WTC11 (cell line): Measurements from ENCODE around the gene TEX14. TPM values are rescaled to one million over a fixed set of nuclear protein-coding genes. Genes with fewer than 3 reads are reported as not detected.

Source experiments
- ATAC-seq: fragments of 200-7000 bp; cut with Tn5 transposase; 2 replicates; pipeline ENCODE4 v1.10.0; 2021; ENCODE audit warnings: mild to moderate bottlenecking, moderate library complexity
- CTCF ChIA-PET: fragments of 300-600 bp; sonication (Branson Sonifier 250); formaldehyde crosslinking; loops from one replicate; lab custom pipeline; 2021; ENCODE audit warnings: antibody characterized with exemption; lab: Charles Lee
- POLR2A ChIA-PET: fragments of 350-600 bp; sonication (Branson Sonifier 250); formaldehyde crosslinking; loops from one replicate; lab custom pipeline; 2021; ENCODE audit warnings: antibody characterized with exemption; lab: Charles Lee
- DNase-seq: peaks from one replicate; pipeline ENCODE4 v3.0.0; 2021; ENCODE audit warnings: low spot score
- H3K27ac Mint-ChIP-seq: 2 replicates; pipeline ENCODE4 v1.8.0; 2021; ENCODE audit warnings: mixed read lengths
- H3K27me3 Mint-ChIP-seq: 2 replicates; pipeline ENCODE4 v1.8.0; 2021; ENCODE audit warnings: low read depth, mild to moderate bottlenecking, moderate library complexity, mixed read lengths
- H3K36me3 Mint-ChIP-seq: 2 replicates; pipeline ENCODE4 v1.8.0; 2021; ENCODE audit warnings: mixed read lengths
- H3K4me1 Mint-ChIP-seq: 2 replicates; pipeline ENCODE4 v1.8.0; 2022; ENCODE audit warnings: mixed read lengths
- H3K4me3 Mint-ChIP-seq: 2 replicates; pipeline ENCODE4 v1.8.0; 2021; ENCODE audit warnings: mild to moderate bottlenecking, moderate library complexity, mixed read lengths
- H3K9me3 Mint-ChIP-seq: 2 replicates; pipeline ENCODE4 v1.8.0; 2021; ENCODE audit warnings: mixed read lengths
- CBFB ChIP-seq: sonication (generic); formaldehyde crosslinking; IDR thresholded peaks from 2 replicates; pipeline ENCODE4 v1.8.1; 2022; ENCODE audit warnings: mild to moderate bottlenecking, low read depth, missing genetic modification reagents
- FOXK1 ChIP-seq: sonication (generic); formaldehyde crosslinking; IDR thresholded peaks from 2 replicates; pipeline ENCODE4 v1.8.0; 2022; ENCODE audit warnings: mild to moderate bottlenecking, moderate library complexity, missing genetic modification reagents
- NFE2L1 ChIP-seq: sonication (generic); formaldehyde crosslinking; IDR thresholded peaks from 2 replicates; pipeline ENCODE4 v1.8.1; 2023; ENCODE audit warnings: missing genetic modification reagents
- NFYB ChIP-seq: sonication (generic); formaldehyde crosslinking; conservative IDR thresholded peaks from 2 replicates; pipeline ENCODE4 v1.8.0; 2022; ENCODE audit warnings: low read depth, missing genetic modification reagents
- NR1H2 ChIP-seq: sonication (generic); formaldehyde crosslinking; IDR thresholded peaks from 2 replicates; pipeline ENCODE4 v1.9.0; 2021; ENCODE audit warnings: mild to moderate bottlenecking, moderate library complexity, missing genetic modification reagents
- OVOL2 ChIP-seq: fragments of 250-450 bp; sonication (Bioruptor Pico); IDR thresholded peaks from 2 replicates; pipeline ENCODE4 v1.9.0; 2021; ENCODE audit warnings: mild to moderate bottlenecking, borderline replicate concordance
- PRRX2 ChIP-seq: fragments of 250-450 bp; sonication (Bioruptor Pico); IDR thresholded peaks from 2 replicates; pipeline ENCODE4 v1.8.0; 2021; ENCODE audit warnings: mild to moderate bottlenecking
- RELA ChIP-seq: sonication (generic); formaldehyde crosslinking; IDR thresholded peaks from 2 replicates; pipeline ENCODE4 v1.8.1; 2022; ENCODE audit warnings: missing genetic modification reagents, mild to moderate bottlenecking, borderline replicate concordance
- SMAD4 ChIP-seq: sonication (generic); formaldehyde crosslinking; IDR thresholded peaks from 2 replicates; pipeline ENCODE4 v1.8.0; 2022; ENCODE audit warnings: mild to moderate bottlenecking, missing genetic modification reagents
- SOX15 ChIP-seq: fragments of 250-450 bp; sonication (Bioruptor Pico); IDR thresholded peaks from 2 replicates; pipeline ENCODE4 v1.9.0; 2021; ENCODE audit warnings: mild to moderate bottlenecking
- TP53 ChIP-seq: sonication (generic); formaldehyde crosslinking; IDR thresholded peaks from 2 replicates; pipeline ENCODE4 v1.8.1; 2023; ENCODE audit warnings: mild to moderate bottlenecking, missing genetic modification reagents
- ZNF138 ChIP-seq: sonication (generic); formaldehyde crosslinking; conservative IDR thresholded peaks from 2 replicates; pipeline ENCODE4 v1.8.1; 2022; ENCODE audit warnings: mild to moderate bottlenecking, moderate library complexity, missing genetic modification reagents
- ZNF396 ChIP-seq: fragments of 250-450 bp; sonication (Bioruptor Pico); IDR thresholded peaks from 2 replicates; pipeline ENCODE4 v1.8.0; 2021; ENCODE audit warnings: mild to moderate bottlenecking, moderate library complexity, borderline replicate concordance
- ZNF423 ChIP-seq: fragments of 250-450 bp; sonication (Bioruptor Pico); IDR thresholded peaks from 2 replicates; pipeline ENCODE4 v2.1.2; 2022; ENCODE audit warnings: mild to moderate bottlenecking, moderate library complexity
- ZNF671 ChIP-seq: fragments of 250-450 bp; sonication (Bioruptor Pico); IDR thresholded peaks from 2 replicates; pipeline ENCODE4 v1.8.0; 2021; ENCODE audit warnings: mild to moderate bottlenecking
- total RNA-seq: library from RNA; stranded (reverse); gene quantifications from 3 replicates; pipeline ENCODE4 v1.2.3, GENCODE V29; 2021
- TF ChIP-seq, protein P1 (sequence below): fragments of 250-450 bp; sonication (Bioruptor Pico); IDR thresholded peaks from 2 replicates; pipeline ENCODE4 v1.9.0; 2021; ENCODE audit warnings: moderate library complexity, mild to moderate bottlenecking, inconsistent platforms, borderline replicate concordance
- TF ChIP-seq, protein P2 (sequence below): sonication (generic); formaldehyde crosslinking; IDR thresholded peaks from 2 replicates; pipeline ENCODE4 v1.8.1; 2022; ENCODE audit warnings: missing genetic modification reagents, borderline replicate concordance
- TF ChIP-seq, protein P3 (sequence below): sonication (generic); formaldehyde crosslinking; IDR thresholded peaks from 2 replicates; pipeline ENCODE4 v1.8.0; 2023; ENCODE audit warnings: mild to moderate bottlenecking, missing genetic modification reagents
- TF ChIP-seq, protein P4 (sequence below): sonication (generic); formaldehyde crosslinking; IDR thresholded peaks from 2 replicates; pipeline ENCODE4 v1.8.1; 2023; ENCODE audit warnings: mild to moderate bottlenecking, moderate library complexity, missing genetic modification reagents
- TF ChIP-seq, protein P5 (sequence below): sonication (generic); formaldehyde crosslinking; conservative IDR thresholded peaks from 2 replicates; pipeline ENCODE4 v1.8.1; 2022; ENCODE audit warnings: mild to moderate bottlenecking, missing genetic modification reagents
- TF ChIP-seq, protein P6 (sequence below): fragments of 250-450 bp; sonication (Bioruptor Pico); conservative IDR thresholded peaks from 2 replicates; pipeline ENCODE4 v1.9.0; 2021; ENCODE audit warnings: mild to moderate bottlenecking
- TF ChIP-seq, protein P7 (sequence below): fragments of 250-450 bp; sonication (Bioruptor Pico); IDR thresholded peaks from 2 replicates; pipeline ENCODE4 v1.9.0; 2021; ENCODE audit warnings: mild to moderate bottlenecking

TEX14 gene
- total RNA-seq, 1 experiment from 2014 or later = 1.4 TPM

DNA sequence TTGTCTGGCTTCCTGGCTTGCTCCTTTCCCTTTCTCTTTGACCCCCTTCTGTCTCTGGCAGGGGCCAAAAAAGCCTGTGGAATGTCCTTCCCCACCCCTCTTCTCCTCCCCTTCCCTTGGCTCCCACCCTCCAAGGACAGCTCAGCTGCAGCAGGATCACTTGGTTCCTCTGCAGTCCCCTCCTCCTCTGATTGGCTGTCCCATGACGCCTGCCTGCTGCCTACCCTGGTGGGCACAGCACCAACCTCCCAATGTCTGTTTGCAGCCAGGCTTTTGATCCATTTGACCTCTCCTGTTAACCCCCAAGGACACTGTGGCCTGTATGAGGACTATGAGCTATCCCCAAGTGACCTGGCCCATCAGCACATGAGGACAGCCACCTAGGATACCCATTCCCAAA is 162.6 kb downstream of the TEX14 start (continued):
- TF ChIP-seq PRRX2 (CRISPR knock-in tag) = no peak
- TF ChIP-seq FOXK1 = no peak
- TF ChIP-seq NR1H2 (CRISPR knock-in tag) = no peak
- TF ChIP-seq NFYB (CRISPR knock-in tag) = no peak
- TF ChIP-seq CBFB (CRISPR knock-in tag) = no peak
- TF ChIP-seq, protein P1, sequence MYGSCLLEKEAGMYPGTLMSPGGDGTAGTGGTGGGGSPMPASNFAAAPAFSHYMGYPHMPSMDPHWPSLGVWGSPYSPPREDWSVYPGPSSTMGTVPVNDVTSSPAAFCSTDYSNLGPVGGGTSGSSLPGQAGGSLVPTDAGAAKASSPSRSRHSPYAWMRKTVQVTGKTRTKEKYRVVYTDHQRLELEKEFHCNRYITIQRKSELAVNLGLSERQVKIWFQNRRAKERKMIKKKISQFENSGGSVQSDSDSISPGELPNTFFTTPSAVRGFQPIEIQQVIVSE (CRISPR knock-in tag) = no peak
- TF ChIP-seq, protein P2, sequence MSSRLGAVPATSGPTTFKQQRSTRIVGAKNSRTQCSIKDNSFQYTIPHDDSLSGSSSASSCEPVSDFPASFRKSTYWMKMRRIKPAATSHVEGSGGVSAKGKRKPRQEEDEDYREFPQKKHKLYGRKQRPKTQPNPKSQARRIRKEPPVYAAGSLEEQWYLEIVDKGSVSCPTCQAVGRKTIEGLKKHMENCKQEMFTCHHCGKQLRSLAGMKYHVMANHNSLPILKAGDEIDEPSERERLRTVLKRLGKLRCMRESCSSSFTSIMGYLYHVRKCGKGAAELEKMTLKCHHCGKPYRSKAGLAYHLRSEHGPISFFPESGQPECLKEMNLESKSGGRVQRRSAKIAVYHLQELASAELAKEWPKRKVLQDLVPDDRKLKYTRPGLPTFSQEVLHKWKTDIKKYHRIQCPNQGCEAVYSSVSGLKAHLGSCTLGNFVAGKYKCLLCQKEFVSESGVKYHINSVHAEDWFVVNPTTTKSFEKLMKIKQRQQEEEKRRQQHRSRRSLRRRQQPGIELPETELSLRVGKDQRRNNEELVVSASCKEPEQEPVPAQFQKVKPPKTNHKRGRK (CRISPR knock-in tag) = no peak
- TF ChIP-seq ZNF671 (CRISPR knock-in tag) = no peak
- TF ChIP-seq NFE2L1 (CRISPR knock-in tag) = no peak
- no peak for TF ChIP-seq ZNF423 (CRISPR knock-in tag)

DNA sequence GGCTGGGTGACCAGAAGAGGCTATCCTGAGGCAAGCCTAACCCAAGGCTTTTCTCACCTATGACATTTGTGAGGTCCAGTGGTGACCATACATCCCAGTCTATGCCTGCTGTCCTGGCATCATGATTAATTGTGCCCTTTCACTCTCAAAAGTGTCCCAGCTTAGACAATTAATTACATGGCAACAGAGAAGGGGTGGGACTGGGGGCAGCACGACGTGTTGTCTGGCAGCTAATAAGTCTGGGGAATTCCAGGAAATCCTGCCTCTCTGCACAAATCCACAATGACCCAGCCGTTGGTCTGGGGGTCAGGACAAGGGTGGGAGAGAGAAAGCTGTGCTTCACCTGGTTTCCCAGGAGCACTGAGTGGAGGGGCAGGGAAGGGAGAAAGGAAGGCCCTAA is 163.4 kb downstream of the TEX14 start:
- H3K27me3 Mint-ChIP-seq = peaks cover 28% of the 10 kb centered on the region
- ChIA-PET POLR2A (interaction anchor here (0.5 kb wide), 1 partner anchor 1261 kb away, joined by 4 read pairs; no protein-coding TSS in a partner anchor), CTCF (interaction anchor here (1.1 to 6.5 kb wide), 4 partner anchors 8 to 13 kb away, joined by 3 to 42 read pairs (median 16); no protein-coding TSS in a partner anchor)
- H3K9me3 Mint-ChIP-seq = no peaks in the 10 kb centered on the region
- DNase-seq (no peak), ATAC-seq (no peak)
- no peak overlapping the region for H3K27ac Mint-ChIP-seq
- H3K4me3 Mint-ChIP-seq = no peak overlapping the region
- no peaks in the 10 kb centered on the region for H3K36me3 Mint-ChIP-seq
- H3K4me1 Mint-ChIP-seq = peaks cover 47% of the 10 kb centered on the region
- TF ChIP-seq, protein P3, sequence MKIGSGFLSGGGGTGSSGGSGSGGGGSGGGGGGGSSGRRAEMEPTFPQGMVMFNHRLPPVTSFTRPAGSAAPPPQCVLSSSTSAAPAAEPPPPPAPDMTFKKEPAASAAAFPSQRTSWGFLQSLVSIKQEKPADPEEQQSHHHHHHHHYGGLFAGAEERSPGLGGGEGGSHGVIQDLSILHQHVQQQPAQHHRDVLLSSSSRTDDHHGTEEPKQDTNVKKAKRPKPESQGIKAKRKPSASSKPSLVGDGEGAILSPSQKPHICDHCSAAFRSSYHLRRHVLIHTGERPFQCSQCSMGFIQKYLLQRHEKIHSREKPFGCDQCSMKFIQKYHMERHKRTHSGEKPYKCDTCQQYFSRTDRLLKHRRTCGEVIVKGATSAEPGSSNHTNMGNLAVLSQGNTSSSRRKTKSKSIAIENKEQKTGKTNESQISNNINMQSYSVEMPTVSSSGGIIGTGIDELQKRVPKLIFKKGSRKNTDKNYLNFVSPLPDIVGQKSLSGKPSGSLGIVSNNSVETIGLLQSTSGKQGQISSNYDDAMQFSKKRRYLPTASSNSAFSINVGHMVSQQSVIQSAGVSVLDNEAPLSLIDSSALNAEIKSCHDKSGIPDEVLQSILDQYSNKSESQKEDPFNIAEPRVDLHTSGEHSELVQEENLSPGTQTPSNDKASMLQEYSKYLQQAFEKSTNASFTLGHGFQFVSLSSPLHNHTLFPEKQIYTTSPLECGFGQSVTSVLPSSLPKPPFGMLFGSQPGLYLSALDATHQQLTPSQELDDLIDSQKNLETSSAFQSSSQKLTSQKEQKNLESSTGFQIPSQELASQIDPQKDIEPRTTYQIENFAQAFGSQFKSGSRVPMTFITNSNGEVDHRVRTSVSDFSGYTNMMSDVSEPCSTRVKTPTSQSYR (CRISPR knock-in tag) = no peak
- TF ChIP-seq SMAD4 (CRISPR knock-in tag) (no peak), ZNF138 (CRISPR knock-in tag) (no peak), OVOL2 (CRISPR knock-in tag) (no peak), SOX15 (CRISPR knock-in tag) (no peak), ZNF423 (CRISPR knock-in tag) (no peak), ZNF671 (CRISPR knock-in tag) (no peak), FOXK1 (no peak), ZNF396 (CRISPR knock-in tag) (no peak), TP53 (no peak), RELA (no peak)
- TF ChIP-seq, protein P4, sequence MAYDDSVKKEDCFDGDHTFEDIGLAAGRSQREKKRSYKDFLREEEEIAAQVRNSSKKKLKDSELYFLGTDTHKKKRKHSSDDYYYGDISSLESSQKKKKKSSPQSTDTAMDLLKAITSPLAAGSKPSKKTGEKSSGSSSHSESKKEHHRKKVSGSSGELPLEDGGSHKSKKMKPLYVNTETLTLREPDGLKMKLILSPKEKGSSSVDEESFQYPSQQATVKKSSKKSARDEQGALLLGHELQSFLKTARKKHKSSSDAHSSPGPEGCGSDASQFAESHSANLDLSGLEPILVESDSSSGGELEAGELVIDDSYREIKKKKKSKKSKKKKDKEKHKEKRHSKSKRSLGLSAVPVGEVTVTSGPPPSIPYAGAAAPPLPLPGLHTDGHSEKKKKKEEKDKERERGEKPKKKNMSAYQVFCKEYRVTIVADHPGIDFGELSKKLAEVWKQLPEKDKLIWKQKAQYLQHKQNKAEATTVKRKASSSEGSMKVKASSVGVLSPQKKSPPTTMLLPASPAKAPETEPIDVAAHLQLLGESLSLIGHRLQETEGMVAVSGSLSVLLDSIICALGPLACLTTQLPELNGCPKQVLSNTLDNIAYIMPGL = no peak
- TF ChIP-seq, protein P5, sequence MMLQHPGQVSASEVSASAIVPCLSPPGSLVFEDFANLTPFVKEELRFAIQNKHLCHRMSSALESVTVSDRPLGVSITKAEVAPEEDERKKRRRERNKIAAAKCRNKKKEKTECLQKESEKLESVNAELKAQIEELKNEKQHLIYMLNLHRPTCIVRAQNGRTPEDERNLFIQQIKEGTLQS = no peak
- TF ChIP-seq, protein P6, sequence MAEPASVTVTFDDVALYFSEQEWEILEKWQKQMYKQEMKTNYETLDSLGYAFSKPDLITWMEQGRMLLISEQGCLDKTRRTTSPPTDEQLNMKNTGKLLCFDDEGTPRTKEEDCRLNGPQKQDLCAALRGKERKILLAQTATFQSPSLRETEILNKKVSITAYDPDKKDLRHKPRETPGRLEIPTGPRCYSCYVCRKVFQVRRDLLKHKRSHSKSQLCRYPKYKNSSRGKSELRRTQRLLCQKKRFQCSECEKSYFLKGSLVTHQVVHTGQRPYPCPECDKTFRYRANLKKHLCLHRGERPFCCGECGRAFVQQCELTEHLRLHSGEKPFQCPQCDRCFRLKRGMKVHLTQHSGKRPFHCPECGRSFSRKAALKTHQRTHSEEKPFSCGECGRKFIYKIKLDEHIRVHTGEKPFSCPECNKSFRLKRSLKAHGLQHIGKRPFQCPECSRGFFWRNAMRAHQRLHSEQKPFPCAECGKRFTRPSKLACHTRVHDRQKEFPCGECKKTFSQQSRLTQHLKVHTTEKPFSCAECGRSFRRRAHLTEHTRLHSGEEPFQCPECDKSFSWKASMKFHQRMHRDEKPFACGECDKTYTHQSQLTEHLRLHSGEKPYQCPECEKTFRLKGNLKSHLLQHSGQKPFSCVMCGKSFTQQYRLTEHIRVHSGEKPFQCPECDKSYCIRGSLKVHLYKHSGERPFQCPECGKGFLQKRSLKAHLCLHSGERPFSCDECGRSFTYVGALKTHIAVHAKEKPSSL (CRISPR knock-in tag) = no peak
- TF ChIP-seq, protein P7, sequence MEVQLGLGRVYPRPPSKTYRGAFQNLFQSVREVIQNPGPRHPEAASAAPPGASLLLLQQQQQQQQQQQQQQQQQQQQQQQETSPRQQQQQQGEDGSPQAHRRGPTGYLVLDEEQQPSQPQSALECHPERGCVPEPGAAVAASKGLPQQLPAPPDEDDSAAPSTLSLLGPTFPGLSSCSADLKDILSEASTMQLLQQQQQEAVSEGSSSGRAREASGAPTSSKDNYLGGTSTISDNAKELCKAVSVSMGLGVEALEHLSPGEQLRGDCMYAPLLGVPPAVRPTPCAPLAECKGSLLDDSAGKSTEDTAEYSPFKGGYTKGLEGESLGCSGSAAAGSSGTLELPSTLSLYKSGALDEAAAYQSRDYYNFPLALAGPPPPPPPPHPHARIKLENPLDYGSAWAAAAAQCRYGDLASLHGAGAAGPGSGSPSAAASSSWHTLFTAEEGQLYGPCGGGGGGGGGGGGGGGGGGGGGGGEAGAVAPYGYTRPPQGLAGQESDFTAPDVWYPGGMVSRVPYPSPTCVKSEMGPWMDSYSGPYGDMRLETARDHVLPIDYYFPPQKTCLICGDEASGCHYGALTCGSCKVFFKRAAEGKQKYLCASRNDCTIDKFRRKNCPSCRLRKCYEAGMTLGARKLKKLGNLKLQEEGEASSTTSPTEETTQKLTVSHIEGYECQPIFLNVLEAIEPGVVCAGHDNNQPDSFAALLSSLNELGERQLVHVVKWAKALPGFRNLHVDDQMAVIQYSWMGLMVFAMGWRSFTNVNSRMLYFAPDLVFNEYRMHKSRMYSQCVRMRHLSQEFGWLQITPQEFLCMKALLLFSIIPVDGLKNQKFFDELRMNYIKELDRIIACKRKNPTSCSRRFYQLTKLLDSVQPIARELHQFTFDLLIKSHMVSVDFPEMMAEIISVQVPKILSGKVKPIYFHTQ (CRISPR knock-in tag) = no peak
